Activated CD8-positive, alpha-beta T cell treated with anti-CD3 and anti-CD28 coated beads, Interleukin-2, amount 10 ng/mL, durations not matched to agents 7 days and 5 days (primary cell): Measurements from ENCODE around the gene CPVL. TPM values are rescaled to one million over a fixed set of nuclear protein-coding genes. Genes with fewer than 3 reads are reported as not detected.

Source experiments
- ATAC-seq: fragments of 150-1000 bp; cut with Tn5 transposase; one replicate; pipeline ENCODE4 v1.10.0; 2021; ENCODE audit warnings: moderate library complexity
- CTCF ChIA-PET: fragments of 350-600 bp; sonication (Branson Sonifier 250); formaldehyde crosslinking; loops from one replicate; lab custom pipeline; 2021; ENCODE audit warnings: antibody characterized with exemption; lab: Charles Lee
- POLR2A ChIA-PET: fragments of 350-600 bp; sonication (Branson Sonifier 250); formaldehyde crosslinking; loops from one replicate; lab custom pipeline; 2021; ENCODE audit warnings: antibody characterized with exemption; lab: Charles Lee
- DNase-seq: peaks from one replicate; pipeline ENCODE4 v3.0.0-alpha.2; 2020
- H3K27ac Mint-ChIP-seq: one replicate; pipeline ENCODE4 v1.8.0; 2021; ENCODE audit warnings: mild to moderate bottlenecking, mixed read lengths
- H3K27me3 Mint-ChIP-seq: one replicate; pipeline ENCODE4 v1.8.0; 2021; ENCODE audit warnings: low read depth, mixed read lengths
- H3K36me3 Mint-ChIP-seq: one replicate; pipeline ENCODE4 v1.8.0; 2021; ENCODE audit warnings: low read depth, mixed read lengths
- H3K4me1 Mint-ChIP-seq: one replicate; pipeline ENCODE4 v1.8.0; 2021; ENCODE audit warnings: low read depth, mixed read lengths
- H3K4me3 Mint-ChIP-seq: one replicate; pipeline ENCODE4 v1.8.0; 2021; ENCODE audit warnings: mild to moderate bottlenecking, mixed read lengths
- H3K9me3 Mint-ChIP-seq: one replicate; pipeline ENCODE4 v1.8.0; 2022; ENCODE audit warnings: mixed read lengths; ENCODE audit not compliant: insufficient read depth
- total RNA-seq, 2 experiments: library from RNA; stranded (reverse); gene quantifications; one replicate each; pipeline ENCODE4 v1.2.3, GENCODE V29; 2021

The CPVL gene
- total RNA-seq, 2 experiments from 2014 or later = not detected

DNA sequence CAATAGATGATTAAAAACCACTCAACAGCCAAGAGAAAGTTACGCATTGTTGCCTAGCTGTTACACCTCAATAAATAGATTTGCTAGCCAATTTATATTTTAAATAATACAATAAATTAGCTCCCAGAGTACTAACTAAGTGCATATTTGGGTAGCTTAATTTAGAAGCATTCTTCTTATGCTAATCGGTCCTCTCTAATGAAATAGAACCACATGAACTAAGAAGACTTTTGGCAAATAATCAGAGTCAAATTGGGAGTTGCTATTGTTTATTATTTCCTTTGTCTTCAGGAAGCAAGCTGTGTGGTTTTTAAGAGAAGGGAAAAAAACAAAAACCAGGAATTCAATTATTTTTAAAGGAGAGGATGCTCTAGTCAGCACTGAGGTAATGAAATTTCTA lies 139.2 kb downstream of the CPVL start:
- no peaks in the 10 kb centered on the region for H3K36me3 Mint-ChIP-seq
- H3K27ac Mint-ChIP-seq = no peak overlapping the region
- no peak overlapping the region for H3K4me3 Mint-ChIP-seq
- ATAC-seq (no peak), DNase-seq (no peak)
- ChIA-PET POLR2A (no interaction called here), CTCF (no interaction called here)
- peaks cover 8% of the 10 kb centered on the region for H3K27me3 Mint-ChIP-seq
- H3K4me1 Mint-ChIP-seq = no peaks in the 10 kb centered on the region
- no peaks in the 10 kb centered on the region for H3K9me3 Mint-ChIP-seq

DNA sequence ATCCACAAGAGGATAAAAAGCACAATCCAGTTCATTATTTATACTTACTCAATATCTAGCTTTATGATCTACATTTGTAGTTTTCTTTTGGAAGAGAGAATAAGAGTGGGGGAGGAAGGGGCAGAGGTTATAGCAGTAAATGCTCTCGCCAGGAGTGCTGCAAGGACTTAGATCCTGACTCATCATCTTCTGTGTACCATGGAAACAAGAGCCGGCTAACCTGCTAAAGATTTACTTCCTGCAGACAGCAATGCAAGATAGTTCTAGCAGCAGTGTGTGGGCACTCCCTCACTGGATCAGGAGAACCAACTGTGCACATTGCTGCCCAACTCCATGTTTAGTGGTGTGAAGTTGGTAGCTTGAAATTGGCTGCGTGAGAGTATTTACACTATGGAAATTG lies 140.5 kb downstream of the CPVL start:
- Mint-ChIP-seq H3K4me3 (no peak overlapping the region), H3K36me3 (no peaks in the 10 kb centered on the region), H3K4me1 (no peaks in the 10 kb centered on the region), H3K27ac (no peak overlapping the region), H3K27me3 (peaks cover 9% of the 10 kb centered on the region), H3K9me3 (no peaks in the 10 kb centered on the region)
- ChIA-PET POLR2A (no interaction called here), CTCF (no interaction called here)
- ATAC-seq (no peak), DNase-seq (no peak)

DNA sequence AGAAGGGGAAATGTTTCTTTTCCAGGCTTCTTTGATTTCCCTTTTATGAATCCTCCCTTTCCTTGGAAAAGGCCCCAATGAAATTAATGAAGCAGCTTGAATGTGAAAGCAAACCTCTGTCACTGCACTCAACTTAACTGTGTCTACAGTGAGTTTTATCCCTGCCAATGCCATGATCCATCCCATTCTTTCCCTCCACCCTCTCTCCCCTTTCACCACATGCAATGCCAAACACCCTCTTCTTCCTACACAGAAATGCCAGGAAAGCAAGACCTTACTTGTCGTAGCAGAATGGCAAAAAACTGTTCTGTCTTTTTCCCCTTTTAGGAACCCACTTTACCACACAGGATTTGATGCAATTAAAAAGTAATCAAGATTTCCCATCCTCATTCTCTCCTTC lies 140.9 kb downstream of the CPVL start:
- Mint-ChIP-seq H3K4me1 (no peaks in the 10 kb centered on the region), H3K27ac (no peak overlapping the region), H3K4me3 (no peak overlapping the region), H3K36me3 (no peaks in the 10 kb centered on the region), H3K27me3 (peaks cover 11% of the 10 kb centered on the region), H3K9me3 (no peaks in the 10 kb centered on the region)
- CTCF ChIA-PET = no interaction called here
- no peak for ATAC-seq
- DNase-seq = no peak
- POLR2A ChIA-PET = no interaction called here

DNA sequence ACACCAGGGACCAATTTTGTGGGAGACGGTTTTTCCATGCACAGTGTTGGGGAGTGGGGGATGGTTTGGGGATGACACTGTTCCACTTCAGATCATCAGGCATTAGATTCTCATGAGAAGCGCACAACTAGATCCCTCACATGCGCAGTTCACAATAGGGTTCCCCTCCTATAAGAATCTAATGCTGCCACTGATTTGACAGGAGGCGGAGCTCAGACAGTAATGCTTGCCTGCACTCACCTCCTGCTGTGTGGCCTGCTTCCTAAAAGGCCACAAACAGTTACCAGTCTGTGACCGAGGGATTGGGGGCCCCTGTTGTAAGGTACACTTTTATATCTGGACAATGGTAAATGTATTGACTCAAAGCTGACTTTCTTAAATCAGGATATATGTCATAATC lies 142.6 kb downstream of the CPVL start:
- Mint-ChIP-seq H3K4me1 (no peaks in the 10 kb centered on the region), H3K27me3 (peaks cover 11% of the 10 kb centered on the region), H3K9me3 (no peaks in the 10 kb centered on the region), H3K36me3 (no peaks in the 10 kb centered on the region), H3K27ac (no peak overlapping the region), H3K4me3 (no peak overlapping the region)
- ChIA-PET POLR2A (interaction anchor here (0.6 kb wide), 1 partner anchor 134 kb away, joined by 3 read pairs; no protein-coding TSS in a partner anchor), CTCF (no interaction called here)
- no peak for ATAC-seq
- DNase-seq = no peak

DNA sequence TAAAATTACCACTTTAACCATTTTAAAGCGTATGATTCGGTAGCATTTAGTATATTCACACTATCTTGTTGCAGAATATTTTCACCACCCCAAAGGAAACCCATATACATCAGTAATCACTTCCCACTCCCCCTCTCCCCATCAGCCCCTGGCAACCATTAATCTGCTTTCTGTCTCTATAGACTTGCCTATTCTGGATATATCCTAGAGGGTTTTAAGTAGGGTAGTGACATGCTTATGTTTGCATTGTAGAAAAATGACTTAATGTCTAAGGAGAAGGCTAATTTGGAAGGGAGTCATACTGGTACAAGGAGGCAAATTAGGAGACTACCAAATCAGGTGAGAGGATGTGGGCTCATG lies 145.6 kb downstream of the CPVL start:
- no peaks in the 10 kb centered on the region for H3K4me1 Mint-ChIP-seq
- H3K27me3 Mint-ChIP-seq = peaks cover 9% of the 10 kb centered on the region
- ATAC-seq = no peak
- POLR2A ChIA-PET = no interaction called here
- no peak overlapping the region for H3K27ac Mint-ChIP-seq
- DNase-seq = no peak
- CTCF ChIA-PET = no interaction called here
- no peaks in the 10 kb centered on the region for H3K36me3 Mint-ChIP-seq
- H3K4me3 Mint-ChIP-seq = no peak overlapping the region
- H3K9me3 Mint-ChIP-seq = no peaks in the 10 kb centered on the region

DNA sequence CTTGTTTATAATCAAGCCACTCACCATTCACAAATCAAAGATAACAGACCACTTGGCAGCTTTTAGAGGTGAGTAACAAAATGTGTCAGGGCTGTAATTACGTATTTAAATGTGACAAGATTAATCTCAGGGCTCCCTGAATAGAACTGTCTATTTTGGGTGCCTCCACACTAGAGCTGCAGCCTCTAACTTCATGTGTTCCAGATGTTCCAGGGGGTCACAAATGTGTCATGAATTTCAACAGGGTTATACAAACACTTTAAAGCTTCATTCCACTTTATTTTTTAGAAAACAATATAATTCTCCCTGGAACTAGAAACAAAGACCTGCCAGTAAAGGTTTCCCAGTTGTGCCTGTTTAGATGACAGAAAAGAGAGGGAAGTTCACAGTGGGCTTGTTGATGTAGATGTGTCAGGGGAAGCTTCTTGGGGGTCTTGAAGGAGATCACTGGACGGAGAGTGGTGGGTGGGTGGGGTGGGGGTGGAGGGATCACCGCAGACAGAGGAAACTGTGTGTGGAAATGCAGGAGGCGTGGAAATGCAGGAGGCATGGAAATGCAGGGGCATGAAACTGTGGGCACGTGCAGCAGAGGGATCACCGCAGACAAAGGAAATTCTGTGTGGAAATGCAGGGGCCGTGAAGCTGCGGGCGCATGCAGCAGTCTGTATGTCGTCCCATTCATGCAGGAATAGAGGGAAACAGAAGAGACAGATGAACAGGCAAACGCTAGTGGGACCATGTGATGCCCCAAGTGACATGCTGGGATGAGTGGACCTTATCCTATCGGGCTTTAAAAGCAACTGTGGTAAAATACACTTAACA lies 146.2 kb downstream of the CPVL start:
- no peaks in the 10 kb centered on the region for H3K4me1 Mint-ChIP-seq
- peaks cover 9% of the 10 kb centered on the region for H3K27me3 Mint-ChIP-seq
- no peaks in the 10 kb centered on the region for H3K36me3 Mint-ChIP-seq
- POLR2A ChIA-PET = no interaction called here
- H3K27ac Mint-ChIP-seq = no peak overlapping the region
- CTCF ChIA-PET = no interaction called here
- H3K9me3 Mint-ChIP-seq = no peaks in the 10 kb centered on the region
- no peak for DNase-seq
- no peak overlapping the region for H3K4me3 Mint-ChIP-seq
- ATAC-seq = no peak

DNA sequence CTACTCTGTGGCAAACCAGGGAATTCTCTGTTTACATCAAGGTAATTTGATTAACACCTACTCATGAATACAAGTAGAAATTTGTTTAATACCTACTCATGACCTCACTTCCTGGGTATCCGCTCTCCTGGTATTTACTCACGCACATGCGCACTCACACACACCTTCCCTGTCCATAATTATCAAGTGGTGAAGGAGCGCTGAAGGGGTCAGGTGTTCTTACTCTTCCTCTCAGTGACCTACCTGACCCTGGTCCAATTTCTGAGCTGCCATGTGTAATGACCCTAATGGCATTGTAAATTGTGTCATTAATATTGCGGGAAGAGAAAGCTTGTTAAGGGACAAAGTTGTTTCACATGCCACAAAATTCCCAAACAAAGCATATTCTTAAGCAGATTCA lies 146.9 kb downstream of the CPVL start:
- DNase-seq (no peak), ATAC-seq (no peak)
- Mint-ChIP-seq H3K27me3 (peaks cover 9% of the 10 kb centered on the region), H3K4me1 (no peaks in the 10 kb centered on the region), H3K36me3 (no peaks in the 10 kb centered on the region), H3K4me3 (no peak overlapping the region), H3K27ac (no peak overlapping the region), H3K9me3 (no peaks in the 10 kb centered on the region)
- POLR2A ChIA-PET = no interaction called here
- CTCF ChIA-PET = no interaction called here

DNA sequence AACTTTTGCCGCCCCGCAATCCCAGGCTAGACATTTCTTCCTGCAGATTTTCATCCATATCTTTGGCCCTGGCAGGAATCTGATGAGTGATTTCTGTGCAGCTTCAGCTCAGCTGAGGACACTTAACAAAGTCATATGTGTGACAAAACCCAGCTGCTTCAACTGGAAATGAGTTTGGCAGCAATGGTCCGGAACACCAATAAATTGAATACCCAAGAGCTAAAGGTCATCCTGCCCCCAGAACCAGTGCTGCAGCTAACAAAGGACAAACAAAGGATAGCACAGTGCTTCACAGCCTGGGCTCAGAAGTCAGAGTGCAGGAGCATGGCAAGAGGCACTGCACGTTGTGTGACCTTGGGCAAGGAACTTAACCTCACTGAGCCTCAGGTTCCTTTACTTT lies 148.2 kb downstream of the CPVL start:
- ATAC-seq = no peak
- no peak for DNase-seq
- Mint-ChIP-seq H3K27me3 (peaks cover 9% of the 10 kb centered on the region), H3K4me3 (no peak overlapping the region), H3K9me3 (no peaks in the 10 kb centered on the region), H3K27ac (no peak overlapping the region), H3K4me1 (no peaks in the 10 kb centered on the region), H3K36me3 (no peaks in the 10 kb centered on the region)
- ChIA-PET POLR2A (interaction anchor here (0.8 kb wide), 1 partner anchor 203 kb away, joined by 3 read pairs; no protein-coding TSS in a partner anchor), CTCF (no interaction called here)

DNA sequence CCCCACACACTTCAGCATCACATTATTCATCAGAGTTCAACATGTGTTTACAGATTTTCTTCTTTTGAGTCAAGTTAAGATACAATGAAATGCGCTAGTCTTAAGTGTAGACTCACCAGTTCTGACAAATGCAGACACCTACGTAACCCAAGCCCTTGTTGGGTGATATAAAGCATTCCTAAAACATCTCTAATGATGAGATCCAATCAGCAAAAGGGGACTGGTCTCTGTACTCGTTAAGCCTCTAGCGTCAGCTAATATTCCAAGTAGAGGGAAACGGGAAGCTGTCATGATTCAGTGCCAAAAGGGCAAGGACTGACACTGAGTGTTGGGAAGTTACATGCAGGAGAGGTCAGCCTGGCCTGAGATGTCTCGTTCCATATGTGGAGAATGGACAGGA lies 149.5 kb downstream of the CPVL start:
- CTCF ChIA-PET = no interaction called here
- H3K9me3 Mint-ChIP-seq = no peaks in the 10 kb centered on the region
- H3K4me1 Mint-ChIP-seq = no peaks in the 10 kb centered on the region
- POLR2A ChIA-PET = no interaction called here
- ATAC-seq (no peak), DNase-seq (no peak)
- H3K4me3 Mint-ChIP-seq = no peak overlapping the region
- H3K27ac Mint-ChIP-seq = no peak overlapping the region
- H3K36me3 Mint-ChIP-seq = no peaks in the 10 kb centered on the region
- peaks cover 8% of the 10 kb centered on the region for H3K27me3 Mint-ChIP-seq

DNA sequence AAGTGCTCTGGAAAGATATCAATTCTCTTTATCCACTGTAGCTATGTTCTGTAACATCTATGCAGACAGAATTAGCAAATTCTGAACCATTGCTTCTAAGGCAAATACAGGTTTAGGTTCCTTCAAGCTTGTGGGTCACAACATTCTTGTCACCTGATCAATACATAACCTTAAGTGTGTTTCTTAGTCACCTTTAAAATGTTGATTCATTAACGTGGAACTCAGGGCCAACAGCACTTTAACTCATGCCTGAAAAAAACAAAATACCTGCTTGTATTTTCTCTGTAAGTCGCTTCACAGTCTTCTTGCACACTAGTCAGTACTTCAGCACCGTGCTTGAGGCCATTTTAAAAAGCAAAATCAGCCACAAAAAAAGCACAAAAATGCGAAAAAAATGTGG lies 153.0 kb downstream of the CPVL start:
- H3K4me3 Mint-ChIP-seq = no peak overlapping the region

DNA sequence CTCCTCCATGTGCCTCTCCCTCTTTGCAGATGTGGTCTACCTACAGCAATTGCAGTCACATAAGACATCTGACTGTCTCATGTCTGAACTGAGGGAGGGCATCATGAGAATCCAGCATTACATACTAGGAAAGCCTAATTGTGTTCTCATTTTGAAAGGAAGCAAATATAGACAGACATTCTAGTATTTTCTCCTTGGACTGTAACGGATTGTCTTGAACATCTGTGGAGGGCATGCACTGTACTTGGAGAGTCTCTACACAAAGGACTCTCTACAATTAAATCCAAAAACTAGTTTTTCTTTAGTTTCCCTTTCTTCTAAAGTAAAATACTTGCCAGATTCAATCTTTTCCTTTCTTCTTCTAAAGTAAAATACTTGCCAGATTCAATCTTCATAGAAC lies 153.5 kb downstream of the CPVL start:
- ATAC-seq (no peak), DNase-seq (no peak)
- Mint-ChIP-seq H3K27me3 (peaks cover 7% of the 10 kb centered on the region), H3K4me1 (no peaks in the 10 kb centered on the region), H3K9me3 (no peaks in the 10 kb centered on the region), H3K27ac (no peak overlapping the region), H3K36me3 (no peaks in the 10 kb centered on the region), H3K4me3 (no peak overlapping the region)
- ChIA-PET POLR2A (no interaction called here), CTCF (no interaction called here)

More for the DNA sequence above, 153.0 kb downstream of the CPVL start:
- H3K36me3 Mint-ChIP-seq = no peaks in the 10 kb centered on the region
- H3K27ac Mint-ChIP-seq = no peak overlapping the region
- ATAC-seq (no peak), DNase-seq (no peak)
- CTCF ChIA-PET = no interaction called here
- H3K9me3 Mint-ChIP-seq = no peaks in the 10 kb centered on the region
- H3K4me1 Mint-ChIP-seq = no peaks in the 10 kb centered on the region
- POLR2A ChIA-PET = no interaction called here
- H3K27me3 Mint-ChIP-seq = peaks cover 4% of the 10 kb centered on the region

DNA sequence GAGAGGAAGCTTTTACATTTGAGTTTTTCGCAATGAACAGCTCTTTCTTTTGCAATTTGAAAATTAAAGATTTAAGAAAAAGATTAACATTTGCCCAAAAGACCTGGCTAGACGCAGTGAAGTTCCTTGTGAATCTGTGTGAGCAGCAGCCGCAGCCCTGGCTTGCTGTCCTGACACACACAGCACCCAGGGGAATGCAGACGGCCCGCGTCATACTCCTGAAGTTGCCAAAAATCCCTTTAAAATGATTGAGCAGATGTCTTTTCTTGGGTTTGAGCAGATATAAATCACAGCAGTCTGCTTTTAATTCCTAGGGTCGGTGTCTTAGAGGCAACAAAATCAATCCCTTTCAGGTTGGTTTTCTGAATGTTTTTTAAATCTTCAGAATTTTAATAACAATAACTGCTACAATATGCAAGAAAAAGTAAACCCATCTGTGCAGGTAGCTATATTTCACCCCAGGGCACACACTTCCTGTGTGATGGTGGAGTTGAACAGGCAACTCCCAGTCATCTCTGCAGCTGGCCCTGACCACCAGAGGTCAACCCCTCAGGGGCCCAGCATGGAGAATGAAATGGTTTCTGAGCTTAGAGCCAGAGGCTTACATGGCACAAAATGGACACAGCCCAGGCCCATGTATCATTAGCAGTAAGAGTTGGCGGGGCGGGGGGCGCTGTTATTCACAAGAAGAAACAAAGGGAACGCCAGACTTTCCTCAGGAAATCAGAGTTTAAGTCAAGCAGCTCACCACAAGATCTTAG lies 156.0 kb downstream of the CPVL start:
- H3K4me3 Mint-ChIP-seq = no peak overlapping the region
- no peaks in the 10 kb centered on the region for H3K9me3 Mint-ChIP-seq
- ChIA-PET CTCF (no interaction called here), POLR2A (no interaction called here)
- H3K27me3 Mint-ChIP-seq = peaks cover 6% of the 10 kb centered on the region
- no peak overlapping the region for H3K27ac Mint-ChIP-seq
- no peaks in the 10 kb centered on the region for H3K36me3 Mint-ChIP-seq
- DNase-seq = no peak
- ATAC-seq = no peak
- H3K4me1 Mint-ChIP-seq = no peaks in the 10 kb centered on the region
